Measurements from ENCODE around the gene VASP.

VASP gene

DNA sequence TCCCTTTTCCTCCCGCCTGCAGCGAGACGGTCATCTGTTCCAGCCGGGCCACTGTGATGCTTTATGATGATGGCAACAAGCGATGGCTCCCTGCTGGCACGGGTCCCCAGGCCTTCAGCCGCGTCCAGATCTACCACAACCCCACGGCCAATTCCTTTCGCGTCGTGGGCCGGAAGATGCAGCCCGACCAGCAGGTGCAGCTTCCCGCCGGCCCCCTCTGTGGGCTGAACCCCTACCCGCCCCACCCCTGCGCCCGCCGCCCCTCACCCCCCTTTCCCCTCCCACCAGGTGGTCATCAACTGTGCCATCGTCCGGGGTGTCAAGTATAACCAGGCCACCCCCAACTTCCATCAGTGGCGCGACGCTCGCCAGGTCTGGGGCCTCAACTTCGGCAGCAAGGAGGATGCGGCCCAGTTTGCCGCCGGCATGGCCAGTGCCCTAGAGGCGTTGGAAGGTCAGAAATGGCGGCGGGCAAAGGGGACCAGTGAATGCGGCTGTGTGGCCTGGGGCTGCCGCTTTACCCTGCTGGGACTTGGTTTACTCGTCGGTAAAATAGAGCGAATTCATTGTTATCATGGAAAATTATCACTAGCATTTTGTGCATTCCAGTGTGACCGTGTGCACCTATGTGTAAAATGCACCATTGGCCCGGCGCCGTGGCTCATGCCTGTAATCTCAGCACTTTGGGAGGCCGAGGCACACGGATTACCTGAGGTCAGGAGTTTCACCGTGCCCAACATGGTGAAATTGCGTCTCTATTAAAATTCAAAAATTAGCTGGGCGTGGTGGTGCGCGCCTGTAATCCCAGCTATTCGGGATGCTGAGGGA lies 10.6 kb downstream of the VASP start:
- no peak for DNase-seq

DNA sequence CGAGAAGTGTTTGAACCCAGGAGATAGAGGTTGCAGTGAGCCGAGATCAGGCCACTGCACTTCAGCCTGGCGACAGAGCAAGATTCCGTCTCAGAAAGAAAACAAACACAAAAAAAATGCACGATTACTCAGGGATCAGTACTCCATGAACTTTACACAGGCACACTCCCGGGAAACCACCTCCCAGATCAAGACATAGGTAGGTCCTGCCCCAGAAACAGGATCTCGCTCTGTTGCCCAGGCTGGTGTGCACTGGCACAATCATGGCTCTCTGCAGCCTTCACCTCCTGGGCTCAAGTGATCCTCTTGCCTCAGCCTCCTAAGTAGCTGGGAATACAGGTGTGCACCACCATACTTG lies 11.2 kb downstream of the VASP start:
- DNase-seq = no peak

DNA sequence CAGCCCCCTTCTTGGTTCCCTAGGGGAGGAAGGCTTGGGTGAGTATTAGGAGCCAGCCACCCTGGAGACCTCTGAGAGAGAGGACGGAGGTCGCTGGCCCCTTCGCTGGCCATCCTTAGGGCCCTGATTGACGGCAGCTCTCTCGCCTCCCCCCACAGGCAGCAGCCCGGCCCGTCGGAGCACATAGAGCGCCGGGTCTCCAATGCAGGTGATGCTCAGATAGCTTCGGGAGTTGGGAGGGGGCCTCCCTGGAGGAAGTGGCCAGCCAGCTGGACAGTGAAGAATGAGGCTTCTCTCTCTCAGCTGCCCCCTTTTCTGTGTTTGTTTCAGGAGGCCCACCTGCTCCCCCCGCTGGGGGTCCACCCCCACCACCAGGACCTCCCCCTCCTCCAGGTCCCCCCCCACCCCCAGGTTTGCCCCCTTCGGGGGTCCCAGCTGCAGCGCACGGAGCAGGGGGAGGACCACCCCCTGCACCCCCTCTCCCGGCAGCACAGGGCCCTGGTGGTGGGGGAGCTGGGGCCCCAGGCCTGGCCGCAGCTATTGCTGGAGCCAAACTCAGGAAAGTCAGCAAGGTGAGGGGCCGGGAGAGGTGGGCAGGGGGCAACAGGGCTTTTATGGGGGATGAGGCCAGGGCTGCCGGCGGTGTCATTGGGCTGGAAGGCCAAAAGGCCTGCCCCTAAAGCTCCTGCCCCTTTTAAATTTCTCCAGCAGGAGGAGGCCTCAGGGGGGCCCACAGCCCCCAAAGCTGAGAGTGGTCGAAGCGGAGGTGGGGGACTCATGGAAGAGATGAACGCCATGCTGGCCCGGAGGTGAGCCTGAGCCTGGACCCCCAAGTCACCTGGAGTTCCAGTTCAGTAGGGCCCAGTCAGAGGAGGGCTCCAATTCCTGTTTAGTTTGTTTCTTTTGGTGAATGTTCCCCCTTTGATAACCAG lies 15.0 kb downstream of the VASP start:
- DNase-seq = no peak

DNA sequence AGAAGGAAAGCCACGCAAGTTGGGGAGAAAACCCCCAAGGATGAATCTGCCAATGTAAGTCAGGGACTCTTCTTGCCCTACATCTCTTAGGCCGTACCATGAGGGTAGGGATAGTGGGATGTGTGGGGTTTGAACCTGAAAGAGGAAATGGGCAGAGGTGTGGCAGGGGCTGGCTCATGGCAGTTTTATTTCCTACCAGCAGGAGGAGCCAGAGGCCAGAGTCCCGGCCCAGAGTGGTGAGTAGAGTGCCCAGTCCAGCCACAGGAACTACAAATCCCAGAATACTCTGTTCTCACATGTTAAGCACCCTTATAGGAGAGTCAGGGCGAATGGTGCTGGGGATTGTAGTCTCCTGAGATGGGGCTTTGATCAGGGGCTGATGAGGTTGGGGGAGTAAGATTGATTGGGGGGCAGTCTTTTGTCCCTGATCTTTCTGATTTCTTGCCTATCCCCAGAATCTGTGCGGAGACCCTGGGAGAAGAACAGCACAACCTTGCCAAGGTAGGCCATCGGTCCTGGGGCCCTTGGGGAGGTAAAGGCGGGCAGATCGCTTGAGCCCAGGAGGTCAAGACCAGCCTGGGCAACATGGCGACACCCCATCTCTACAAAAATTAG lies 16.5 kb downstream of the VASP start:
- peak; percentile 88 for DNase-seq

DNA sequence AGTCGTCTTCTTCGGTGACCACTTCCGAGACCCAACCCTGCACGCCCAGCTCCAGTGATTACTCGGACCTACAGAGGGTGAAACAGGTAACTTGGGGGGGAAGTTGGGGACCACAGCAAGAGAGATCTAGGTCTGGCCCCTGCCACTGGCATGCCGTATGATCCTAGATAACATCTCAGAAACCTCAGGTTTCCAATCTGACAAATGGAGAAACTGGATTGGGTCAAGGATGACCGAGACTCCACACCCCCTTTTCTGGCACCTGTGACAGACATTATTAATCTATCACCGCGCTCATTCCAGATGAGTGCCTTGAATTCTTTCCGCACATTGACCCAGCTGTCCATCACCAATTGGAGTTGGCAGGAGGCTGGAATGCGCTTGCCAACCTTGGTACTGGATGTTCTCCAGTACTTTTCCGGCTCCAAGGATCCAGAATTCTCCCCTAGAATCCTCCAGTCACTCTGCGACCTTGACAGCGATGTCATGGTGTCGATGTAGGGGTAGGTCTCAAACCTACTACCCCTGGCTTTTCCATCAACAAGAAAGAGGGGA lies 17.4 kb downstream of the VASP start:
- DNase-seq = no peak

DNA sequence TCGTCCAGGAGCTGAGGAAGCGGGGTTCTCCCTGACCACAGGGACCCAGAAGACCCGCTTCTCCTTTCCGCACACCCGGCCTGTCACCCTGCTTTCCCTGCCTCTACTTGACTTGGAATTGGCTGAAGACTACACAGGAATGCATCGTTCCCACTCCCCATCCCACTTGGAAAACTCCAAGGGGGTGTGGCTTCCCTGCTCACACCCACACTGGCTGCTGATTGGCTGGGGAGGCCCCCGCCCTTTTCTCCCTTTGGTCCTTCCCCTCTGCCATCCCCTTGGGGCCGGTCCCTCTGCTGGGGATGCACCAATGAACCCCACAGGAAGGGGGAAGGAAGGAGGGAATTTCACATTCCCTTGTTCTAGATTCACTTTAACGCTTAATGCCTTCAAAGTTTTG lies 18.9 kb downstream of the VASP start:
- no peak for DNase-seq

DNA sequence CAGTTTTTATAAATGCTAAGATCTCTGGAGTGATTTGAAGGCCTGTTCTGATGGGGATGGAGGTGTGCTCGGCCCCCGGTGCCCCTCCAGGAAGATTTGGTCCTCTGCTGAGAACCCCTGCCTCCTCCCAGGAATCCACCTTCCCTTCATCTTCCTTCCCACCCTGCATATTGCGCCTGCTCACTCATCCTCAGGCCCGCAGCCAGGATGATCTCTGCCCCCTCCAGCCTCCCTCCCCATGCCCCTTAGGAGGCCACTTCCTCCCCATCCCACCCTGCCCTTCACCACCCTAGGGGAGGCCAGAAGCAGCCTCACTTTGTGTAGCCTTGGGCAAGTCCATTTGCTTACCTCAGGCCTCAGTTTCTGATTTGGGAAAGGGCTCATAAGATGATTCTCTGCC lies 19.7 kb downstream of the VASP start:
- no peak for DNase-seq

DNA sequence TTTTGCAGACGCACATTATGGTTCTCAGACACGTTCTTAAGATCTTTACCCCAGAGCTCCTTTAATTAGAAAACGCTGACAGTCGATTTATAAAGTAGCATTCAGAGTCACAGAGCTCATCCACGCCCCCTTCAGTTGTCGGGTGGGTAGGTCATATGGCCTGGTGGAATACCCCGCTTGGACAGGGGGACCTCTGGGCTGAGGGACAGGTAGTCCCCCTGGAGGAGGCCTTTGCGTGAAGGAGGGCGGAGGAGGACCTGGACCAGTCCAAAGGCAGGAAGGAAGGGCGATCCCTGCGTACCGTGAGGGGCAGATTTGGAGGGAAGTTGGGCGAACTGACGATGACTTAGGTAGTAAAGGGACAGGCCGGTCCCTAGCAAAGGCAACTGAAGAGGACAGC lies 20.5 kb downstream of the VASP start:
- no peak for DNase-seq

DNA sequence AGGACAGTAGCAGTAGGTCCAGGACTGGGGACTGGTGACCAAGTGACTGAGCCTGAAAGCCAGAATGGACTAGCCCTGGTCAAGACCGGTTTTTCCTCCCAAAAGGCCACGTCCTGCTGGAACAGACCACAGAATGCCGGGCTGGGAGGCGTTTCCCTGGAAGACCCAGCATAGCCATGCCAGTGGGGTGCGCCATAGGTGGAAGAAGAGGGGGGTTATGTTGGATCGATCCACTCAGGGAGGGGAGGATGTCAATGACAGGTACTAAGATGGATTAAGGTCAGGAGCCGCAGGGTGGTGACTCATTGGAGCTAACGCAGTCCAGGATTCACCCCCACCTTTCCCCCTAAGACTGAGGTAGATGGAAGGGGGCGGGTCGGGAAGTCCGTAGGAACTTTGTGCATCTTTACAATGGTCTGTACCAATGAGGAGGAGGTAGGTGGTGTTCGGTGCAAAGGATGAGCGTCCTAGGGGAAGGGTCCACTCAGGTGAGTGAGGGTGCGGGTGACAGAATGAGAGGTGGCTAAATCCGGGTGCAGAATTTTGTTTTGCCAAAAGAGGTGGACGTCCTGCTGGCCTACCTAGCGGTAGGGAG lies 21.0 kb downstream of the VASP start:
- DNase-seq = no peak

DNA sequence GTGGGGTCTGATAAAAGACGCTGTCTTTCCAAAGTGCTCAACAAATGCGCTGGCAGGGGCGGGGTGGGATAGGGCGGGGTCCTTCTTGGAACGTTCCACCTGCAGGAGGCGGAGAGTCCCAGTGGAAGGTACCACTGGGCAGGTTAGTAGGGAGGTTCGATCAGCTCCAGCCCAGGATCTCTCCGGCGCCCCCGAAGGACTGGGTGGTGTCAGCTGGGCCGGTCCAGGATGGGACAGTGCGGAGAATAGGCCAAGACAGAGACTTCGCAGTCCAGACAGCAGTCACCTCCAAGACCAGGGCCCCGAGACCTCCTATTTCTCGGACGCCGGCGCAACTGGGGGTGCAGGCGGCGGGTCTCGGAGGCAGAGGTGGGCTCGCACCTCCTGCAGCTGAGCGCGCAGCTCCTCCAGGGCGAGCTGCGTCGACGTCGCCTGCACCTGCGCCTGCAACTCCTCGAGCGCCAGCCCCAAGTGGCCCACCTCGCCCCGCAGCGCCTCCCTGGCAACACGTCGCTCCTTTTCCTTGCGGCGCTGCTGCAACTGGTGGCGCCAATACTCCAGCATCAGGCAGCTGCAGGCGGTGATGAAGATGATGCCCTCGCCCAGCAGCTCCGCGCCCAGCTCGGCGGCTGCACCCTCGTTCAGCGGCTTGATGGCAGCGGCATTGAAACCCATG lies 21.6 kb downstream of the VASP start:
- DNase-seq = no peak

DNA sequence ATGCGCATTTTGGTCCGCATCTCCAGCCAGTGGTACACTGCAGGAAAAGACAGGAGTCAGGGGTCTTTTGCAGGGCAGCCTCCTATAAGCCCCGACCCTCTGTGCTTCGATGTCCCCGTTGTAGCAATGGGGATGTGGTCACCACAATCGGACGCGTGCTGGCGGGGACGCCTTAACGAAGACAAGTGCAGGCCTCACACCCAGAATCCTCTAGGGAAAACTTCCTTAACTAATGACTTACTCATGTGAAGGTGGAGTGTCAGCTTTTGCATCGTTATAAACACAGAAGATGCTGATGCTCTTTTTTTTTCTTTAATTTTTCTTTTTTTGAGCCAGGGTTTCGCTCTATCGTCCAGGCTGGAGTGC lies 22.1 kb downstream of the VASP start:
- no peak for DNase-seq

DNA sequence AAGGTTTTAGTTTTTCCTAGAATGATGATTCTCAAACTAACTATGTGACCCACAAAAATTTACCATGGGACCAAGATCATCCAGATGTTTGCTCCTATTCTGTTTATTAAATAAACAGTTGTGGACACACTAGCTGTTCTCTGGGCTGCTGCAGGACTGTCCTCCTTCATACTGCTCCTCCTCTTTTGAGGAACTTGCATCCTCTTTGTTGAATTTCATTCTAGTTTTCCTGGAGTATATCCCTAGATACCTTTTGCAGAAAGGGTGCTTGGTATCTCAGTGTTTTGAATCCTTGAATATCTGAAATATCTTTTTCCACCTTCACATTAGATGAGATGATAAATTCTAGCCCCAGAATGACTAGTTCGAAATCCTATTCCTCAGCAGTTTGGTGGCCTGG lies 24.1 kb downstream of the VASP start:
- DNase-seq = no peak

DNA sequence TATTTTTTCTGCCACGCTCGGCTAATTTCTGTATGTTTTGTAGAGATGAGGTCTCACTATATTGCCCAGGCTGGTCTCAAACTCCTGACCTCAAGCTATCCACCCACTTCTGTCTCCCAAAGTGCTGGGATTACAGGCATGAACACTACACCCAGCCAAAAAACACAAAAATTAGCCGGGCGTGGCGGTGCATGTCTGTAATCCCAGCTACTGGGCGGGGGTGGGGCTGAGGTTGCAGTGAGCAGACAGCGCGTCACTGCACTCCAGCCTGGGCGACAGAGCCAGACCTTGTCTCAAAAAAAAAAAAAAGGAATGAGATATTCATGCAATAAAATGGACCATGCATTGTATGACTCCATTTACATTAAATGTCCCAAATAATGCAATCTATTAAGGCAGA lies 32.2 kb downstream of the VASP start:
- DNase-seq = no peak

DNA sequence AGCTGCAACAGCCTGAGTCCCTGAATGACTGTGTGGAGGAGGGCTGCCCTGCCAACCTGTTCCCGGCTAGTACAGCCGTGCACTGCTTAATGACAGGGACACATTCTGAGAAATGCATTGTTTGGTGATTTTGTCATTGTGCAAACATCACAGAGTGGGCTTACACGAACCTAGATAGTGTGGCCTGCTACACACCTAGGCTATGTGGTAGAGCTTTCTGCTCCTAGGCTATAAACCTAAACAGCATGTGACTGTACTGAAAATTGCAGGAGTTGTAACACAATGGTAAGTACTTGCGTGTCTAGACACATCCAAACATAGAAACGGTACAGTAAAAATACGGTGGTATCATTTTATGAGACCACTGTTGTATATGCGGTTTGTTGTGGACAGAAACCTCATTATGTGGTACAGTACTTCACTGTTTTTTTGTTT lies 35.0 kb downstream of the VASP start:
- no peak for DNase-seq

DNA sequence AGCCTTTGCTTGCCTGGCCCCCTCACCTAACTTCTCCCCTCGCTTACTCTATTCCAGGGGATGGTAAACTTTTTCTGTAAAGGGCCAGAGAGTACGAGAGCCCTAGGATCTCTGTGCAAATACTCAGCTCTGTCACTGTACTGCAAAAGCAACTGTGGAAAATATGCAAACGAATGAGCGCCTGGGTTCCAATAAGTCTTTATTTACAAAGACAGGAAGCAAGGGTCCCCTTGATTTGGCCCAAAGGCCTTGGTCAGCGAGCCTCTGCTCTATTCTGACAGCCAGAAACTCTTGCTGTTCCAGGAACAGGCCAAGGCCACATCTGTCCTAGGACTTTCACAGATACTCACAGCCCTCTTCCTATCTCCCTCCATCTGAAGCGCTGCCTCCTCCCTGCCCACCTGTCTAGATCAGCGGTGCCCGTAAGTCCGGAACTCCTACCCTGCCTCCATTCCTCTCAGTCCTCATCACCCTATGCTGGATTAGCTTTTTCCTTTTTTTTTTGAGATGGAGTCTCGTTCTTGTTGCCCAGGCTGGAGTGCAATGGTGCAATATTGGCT lies 40.0 kb downstream of the VASP start:
- no peak for DNase-seq

DNA sequence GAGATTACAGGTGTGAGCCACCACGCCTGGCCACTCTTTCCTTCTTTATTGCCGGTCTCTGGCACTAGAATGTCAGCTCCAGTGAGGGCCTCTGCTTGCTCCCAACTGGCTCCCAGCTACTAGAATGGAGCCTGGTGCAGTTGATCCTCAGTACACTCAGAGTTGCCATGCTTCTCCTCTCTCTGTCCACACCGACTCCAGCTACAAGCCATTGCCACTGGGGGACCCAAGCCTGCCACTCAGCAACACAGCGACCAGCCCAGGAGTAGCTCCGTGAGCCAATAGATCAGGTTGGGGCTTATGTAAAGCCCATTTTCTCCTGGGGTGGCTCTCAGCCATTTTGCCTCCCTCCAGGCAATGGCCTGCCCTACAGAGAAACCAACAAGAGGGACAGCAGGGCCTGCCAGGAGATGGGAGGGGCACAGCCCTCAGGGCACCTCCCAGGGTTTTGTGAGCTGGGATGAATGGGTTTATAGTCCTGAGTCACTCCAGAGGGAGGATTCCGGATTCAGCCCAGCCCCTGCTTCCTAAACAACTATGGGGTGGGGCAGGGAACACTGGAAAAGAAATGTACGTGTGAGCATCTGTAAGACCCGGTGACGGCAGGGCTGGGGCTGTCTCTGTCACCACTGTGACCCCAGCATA lies 40.8 kb downstream of the VASP start:
- DNase-seq = no peak

DNA sequence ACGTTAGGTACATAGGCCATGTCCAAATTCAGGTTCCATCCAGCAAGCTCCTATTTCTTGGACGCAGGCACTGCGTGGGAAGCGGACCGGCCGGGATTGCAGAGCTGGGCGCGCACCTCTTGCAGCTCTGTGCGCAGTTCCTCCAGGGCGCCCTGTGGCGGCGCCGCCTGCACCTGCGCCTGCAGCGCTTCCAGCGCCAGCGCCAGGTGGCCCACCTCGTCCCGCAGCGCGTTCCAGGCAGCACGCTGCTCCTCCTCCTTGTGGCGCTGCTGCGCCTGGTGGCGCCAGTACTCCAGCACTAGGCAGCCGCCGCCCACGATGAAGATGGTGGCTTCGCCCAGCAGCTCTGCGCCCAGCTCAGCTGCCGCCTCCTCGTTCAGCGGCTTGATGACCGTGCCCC lies 46.2 kb downstream of the VASP start:
- no peak for DNase-seq

DNA sequence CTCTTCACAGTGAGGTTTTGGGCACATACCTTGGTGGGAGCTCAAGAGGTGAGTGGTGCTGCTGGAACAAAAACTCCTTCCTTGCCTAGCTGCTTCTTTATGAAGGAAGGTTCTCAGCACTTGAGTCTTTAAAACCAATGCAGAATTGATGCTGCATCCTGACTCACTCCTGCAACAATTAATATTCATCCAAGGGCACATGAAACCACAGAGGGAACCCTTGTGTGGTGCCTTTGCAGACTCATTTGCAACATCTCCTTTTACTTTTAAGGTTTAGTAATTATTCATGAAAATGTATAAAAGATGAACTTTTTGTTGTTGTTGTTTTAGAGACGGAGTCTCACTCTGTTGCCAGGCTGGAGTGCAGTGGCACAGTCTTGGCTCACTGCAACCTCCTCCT lies 47.2 kb downstream of the VASP start:
- DNase-seq = no peak

DNA sequence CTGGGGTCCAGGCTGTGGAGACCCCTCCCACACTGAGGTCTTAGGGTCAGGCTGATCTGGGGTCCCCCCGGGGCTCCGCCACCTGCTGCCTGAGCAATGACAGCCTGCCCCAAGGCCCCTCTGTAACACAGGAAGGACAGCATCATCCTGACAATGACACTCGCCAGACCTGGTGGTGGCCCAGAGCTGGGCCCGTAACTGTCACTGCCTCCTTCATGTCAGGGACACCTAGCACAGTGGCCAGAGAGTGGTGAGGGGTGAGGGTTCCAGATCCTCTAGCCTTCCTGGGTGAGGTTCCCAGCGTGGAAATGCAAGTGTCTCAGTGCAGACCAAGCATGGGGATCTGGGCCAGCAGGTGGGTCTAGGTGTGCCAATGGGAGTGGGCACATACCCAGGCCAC lies 49.6 kb downstream of the VASP start:
- no peak for DNase-seq

DNA sequence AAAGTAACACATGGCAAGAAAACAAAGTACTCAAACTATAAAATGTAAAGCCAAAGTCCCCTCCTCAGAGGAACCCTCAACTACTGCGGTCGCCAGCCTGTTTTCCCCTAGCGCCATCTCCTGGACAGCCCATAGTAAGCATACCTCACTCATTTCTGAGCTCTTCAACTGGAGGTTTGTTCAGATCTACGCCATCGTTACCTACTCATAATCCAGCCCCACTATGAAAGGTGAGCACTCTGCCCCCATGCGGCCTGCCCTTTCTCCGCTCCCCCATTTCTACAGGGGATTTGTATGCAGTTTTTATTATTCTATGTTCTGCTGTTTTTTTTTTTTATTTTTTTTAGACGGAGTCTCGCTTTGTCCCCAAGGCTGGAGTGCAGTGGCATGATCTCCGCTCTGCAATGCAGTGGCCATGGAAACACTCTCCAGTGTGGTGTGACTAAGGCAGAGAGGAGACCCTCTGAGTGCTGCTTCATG lies 51.2 kb downstream of the VASP start:
- DNase-seq = no peak

DNA sequence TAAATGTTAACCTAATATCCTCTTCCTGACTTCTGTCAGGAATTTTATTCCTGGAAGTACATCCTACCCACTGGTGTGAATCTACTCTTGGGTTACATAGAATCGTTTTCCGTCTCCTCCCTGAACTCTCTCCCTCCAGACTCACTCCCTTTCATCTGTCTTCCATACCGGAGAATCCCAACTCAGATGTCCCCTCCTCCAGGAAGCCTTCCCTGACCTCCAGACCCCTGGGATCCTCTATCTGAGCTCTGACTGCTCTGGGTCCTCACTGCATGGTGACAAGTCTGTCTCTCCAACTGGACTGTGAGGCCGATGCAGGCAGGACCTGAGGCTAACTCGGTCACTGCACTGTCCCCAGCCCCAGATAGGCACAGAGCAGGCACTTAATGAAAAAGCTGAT lies 52.8 kb downstream of the VASP start:
- DNase-seq = no peak

DNA sequence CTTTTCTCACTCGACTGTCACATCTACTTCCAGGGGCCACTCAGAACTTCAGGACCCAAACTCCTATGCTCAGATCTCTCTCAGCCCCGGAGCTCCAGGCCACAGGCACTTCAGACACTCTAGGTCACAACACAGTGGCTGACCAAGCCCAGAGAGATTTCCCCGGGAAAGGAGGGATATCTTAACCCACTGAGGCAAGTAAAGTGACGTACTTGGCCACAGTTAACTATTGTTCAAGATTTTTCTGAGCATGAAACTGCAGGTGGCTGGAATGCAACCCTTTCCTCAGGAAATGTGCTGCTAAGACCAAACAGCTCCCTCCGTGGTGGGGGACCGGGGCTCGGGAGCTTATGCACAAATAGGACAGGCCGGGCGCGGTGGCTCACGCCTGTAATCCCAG lies 53.4 kb downstream of the VASP start:
- DNase-seq = no peak
